CD1c-positive myeloid dendritic cell (primary cell): ENCODE data around the gene ABCA13.

ENCODE experiments used
- DNase-seq: peaks from one replicate; pipeline ENCODE4 v3.0.0-alpha.2; 2016; ENCODE audit errors: extremely low spot score

ABCA13 gene

DNA sequence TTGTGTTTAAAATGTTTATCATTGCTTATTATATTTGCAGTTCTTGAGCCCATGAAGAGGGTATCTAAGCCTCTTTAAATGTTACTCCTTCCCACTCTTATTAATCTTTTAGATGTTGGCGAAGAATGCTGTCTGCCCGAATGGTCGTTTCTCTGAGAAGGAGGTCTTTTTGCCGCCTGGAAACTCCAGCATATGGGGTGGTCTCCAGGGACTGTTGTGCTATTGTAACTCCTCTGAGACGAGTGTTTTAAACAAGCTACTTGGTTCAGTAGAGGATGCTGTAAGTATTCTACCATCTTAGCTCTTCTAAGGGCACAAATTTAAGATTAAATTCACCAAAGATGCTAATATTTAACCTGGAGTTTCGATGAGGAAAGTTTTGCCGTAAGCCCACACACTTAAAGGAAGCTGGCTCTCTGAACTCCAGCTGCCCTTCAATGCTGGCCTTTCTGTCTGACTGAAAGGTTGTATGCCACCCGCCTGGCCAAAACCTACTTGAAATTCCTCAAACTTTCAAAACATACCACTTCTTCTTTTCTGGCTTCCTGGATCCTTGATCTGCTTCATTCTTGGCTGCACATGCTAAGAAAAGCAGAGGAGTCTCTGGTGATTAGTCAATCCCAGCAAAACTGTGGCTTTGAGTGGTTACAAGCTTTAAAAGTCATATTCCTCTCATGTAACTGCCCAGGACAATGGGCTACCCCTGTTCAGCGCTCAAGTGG lies 74.7 kb downstream of the ABCA13 start:
- peak; percentile 84 for DNase-seq

DNA sequence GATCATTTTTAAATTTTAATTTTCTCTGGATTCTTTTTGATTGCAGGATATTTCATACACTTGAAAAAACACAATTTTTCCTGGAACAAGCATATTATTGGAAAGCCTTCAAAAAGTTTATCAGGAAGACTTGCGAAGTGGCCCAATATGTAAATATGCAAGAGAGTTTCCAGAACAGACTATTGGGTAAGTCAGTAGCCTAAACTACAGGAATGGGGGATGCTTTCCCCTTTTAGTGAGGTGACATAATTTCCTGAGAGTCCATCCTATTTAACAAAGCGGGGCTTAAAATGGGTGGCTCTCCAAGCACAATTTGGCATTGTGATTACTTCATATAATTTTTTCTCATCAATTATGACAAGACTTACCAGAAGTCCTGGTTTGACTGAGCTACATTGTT lies 77.9 kb downstream of the ABCA13 start:
- DNase-seq = no peak

DNA sequence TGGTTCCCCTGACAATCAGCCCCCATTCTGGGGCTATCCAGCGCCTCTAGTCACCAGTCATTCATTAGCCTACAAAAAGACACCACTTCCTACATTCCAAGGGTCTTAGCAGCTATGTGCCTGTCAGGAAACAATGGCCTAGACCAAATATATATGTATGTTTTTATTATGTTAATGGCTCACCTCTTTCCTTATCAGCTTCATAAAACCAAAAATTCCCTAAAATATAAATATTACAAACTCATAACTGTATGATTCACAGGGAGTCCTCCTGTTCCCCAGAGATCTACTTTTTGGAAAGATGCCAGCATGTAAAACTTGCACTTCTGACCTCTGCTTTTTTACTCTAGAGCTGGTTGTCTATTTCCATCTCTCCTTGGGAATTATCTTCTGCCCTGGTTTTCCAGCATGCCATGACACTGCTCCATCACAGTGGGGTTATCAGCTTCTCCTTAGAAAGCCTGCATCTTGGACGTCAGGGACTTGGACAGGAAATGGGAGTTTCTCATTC lies 79.2 kb downstream of the ABCA13 start:
- no peak for DNase-seq

DNA sequence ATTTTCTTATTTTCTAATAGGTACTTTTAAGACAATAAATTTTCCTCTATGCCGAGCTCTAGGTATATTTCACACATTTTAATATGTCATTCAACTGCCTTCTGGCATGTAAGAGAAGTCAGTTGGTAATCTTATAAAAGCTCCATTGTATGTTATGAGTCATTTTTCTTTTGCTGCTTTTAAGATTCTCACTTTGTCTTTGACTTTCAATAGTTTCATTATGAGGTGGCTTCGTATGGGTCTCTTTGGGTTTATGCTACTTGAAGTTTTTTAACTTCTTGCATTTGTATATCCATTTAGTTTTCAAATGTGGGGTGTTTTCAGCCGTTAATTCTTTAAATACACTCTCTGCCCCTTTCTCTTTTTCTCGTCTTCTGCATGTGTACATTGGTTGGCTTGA lies 80.5 kb downstream of the ABCA13 start:
- DNase-seq = no peak

DNA sequence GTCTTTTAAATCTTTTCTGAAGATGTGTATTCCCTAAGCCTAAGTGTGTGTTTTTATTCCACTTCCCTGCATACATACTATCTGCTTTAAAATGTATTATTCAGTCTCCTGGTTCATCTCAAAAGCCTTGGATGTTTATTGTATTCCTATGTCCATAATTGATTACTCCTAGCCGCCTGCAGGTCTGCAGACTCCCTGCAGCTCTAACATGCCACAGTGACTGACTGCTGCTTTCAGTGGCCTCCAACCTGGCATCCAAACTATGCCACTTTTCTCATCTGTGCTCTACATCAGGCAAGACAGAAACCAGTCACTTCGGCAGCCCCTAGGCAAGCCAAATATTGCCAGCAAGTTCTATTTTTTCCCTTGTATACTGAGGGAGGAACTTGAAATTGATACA lies 81.7 kb downstream of the ABCA13 start:
- no peak for DNase-seq

DNA sequence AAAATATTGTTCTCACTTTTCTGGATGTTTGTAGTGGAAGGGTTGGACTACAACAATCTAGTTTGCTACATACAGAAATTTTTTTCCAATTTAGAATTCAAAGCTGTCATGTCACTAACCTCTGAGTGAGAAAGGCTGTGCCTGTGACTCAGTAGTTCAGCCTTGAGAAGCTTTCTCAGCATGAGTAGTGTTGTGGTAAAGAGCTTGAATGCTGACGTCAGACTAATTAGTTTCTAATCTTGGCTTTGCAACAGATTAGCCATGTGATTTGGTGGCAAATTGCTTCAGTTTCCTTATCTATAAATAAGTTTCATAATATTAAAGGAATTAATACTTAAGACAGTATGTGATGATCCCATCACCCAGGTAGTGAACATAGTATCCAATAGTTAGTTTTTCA lies 83.8 kb downstream of the ABCA13 start:
- peak; percentile 32 for DNase-seq

DNA sequence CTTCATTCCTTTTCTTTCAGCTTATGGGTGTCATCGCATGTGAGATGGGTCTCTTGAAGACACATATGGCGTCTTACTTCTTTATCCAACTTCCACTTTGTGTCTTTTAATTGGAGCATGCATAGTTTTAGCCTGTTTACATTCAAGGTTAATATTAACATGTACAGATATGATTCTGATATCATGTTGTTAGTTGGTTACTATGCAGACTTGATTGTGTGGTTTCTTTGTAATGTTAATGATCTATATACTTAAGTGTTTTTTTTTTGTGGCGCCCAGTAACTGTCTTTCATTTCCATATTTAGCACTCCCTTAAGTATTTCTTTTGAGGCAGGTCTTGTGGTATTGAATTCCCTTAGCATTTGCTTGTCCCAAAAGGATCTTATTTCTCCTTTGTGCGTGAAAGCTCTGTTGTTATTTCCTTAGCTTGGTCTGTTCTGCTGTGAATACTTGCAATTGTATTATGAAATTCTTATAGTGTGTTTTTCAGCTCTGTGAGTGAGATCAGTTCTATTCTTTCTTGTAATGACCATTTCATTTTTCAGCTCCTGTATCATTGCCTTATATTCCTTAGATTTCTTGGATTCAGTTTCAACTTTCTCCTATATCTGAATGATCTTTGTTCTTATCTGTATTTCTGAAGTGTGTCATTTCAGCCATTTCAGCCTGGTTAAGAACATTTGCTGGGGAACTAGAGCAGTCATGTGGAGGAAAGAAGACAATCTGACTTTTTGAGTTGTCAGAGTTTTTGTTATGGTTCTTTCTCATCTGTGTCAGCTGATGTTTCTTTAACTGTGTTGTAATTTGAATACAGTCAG lies 88.4 kb downstream of the ABCA13 start:
- DNase-seq = no peak

DNA sequence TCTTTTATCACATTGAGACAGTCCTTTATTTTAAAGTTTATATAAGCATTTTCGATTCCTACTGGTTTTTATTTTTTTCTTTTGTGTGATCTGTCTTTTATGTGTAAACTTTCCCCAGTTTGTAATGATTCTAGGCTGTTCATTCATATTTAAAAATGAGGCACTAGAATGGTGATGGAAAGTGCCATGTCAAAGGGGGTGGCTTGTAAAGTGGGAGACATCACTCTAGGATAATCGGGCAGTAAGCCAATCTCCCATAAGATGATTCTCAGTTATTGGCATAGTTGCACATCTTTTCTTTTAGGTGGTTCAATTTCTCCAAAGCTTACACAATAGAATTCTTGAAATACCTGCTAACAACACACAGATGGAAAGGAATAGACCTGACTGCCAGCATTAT lies 90.4 kb downstream of the ABCA13 start:
- no peak for DNase-seq

DNA sequence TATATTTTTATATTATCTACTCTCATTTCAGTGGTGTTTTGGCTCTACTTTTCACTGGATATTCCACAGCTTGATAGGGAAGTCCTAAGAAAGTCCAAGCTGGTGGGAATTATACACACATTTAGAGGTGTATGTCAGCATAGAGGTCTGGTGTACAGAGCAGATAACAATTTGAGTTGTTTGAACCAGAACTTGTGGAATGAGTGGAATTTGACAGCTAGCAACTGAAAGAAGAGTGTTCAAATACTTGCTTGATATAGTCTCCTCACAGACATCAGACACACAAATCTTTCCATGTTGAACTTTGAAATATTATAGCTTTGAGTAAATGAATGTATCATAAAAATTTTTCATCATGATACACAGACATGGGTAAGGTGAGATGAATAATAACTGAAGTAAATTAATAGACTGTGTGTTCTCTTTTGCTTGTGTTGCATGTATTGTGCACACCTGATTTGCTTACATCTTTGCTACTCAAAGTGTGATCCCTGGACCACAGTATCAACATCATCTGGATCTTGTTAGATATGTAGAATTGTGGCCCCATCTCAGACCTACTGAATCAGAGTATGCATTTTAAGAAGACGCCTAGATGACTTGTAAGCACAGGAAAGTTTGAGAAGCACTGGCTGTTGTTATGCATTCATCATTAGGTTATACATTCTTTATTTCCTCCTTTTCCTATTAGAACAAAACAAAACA lies 91.5 kb downstream of the ABCA13 start:
- DNase-seq = no peak

DNA sequence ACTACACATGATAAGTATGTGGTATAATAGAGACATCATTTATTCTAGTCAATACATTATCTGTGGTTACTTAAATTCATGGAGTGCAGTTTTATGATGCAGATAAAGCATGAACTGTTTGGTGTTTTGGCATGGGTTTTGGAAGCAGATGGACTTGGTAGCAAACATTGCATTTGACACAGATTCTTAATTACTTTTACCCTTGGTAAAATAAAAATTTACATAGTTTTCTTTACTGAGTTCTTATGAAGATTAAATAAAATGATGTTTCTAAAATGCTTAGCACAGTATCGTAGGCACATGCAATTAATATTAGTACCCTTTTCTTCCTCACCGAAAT lies 92.0 kb downstream of the ABCA13 start:
- no peak for DNase-seq

DNA sequence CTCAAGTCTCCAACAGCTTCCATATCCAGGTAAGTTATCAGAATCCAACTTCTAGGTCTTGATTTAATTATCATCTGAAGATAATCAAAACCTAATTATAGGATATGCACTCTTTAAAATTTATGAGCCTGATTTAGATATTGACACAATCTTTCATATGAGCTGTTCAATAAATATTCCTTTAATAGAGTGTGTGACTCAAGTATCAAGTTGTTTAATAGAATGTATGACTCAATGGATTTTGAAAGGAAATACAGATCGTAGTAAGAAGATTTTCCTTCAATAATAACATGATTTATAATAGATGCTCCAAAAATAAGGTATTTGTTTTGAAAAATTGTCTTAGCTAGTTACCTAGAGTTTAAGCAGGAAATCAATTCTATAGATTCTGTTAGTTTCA lies 97.8 kb downstream of the ABCA13 start:
- DNase-seq = no peak

DNA sequence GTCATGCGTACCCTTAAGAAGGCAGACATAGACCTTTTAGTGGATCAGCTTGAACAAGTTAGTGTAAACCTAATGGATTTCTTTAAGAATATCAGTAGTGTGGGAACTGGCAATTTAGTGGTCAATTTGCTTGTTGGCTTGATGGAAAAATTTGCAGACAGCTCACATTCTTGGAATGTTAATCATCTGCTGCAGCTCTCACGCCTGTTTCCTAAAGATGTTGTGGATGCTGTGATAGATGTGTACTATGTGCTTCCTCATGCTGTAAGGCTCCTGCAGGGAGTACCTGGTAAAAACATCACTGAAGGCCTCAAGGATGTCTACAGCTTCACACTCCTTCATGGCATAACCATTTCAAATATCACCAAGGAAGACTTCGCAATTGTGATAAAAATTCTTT lies 103.4 kb downstream of the ABCA13 start:
- no peak for DNase-seq

DNA sequence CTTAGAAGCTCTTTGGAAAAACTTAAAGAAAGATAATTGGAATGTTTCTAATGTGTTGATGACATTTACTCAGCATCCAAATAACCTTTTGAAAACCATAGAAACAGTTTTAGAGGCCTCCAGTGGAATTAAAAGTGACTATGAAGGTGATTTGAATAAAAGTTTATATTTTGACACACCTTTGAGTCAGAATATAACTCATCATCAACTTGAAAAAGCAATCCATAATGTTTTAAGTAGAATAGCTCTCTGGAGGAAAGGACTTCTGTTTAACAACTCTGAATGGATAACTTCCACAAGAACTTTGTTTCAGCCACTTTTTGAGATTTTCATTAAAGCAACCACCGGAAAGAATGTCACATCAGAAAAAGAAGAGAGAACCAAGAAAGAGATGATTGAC lies 108.2 kb downstream of the ABCA13 start:
- no peak for DNase-seq

DNA sequence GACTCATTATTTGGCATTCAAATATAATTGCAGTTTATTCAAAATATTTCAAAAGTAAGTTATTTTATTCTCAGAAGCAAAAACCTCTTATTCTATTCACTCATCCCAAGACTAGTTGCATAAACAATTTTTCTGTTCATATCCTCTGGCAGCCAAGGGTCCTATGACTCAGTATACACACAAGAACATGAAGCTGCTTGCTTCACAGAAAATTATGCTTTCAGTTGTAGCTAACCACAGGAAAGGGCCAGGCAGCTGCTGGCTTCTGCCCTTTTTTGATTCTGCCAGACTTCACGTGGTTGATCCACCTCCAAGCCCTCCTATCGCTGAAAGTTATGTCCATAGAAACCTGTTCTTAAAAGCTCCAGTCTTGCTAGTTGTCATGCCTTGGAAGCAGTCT lies 108.8 kb downstream of the ABCA13 start:
- no peak for DNase-seq

DNA sequence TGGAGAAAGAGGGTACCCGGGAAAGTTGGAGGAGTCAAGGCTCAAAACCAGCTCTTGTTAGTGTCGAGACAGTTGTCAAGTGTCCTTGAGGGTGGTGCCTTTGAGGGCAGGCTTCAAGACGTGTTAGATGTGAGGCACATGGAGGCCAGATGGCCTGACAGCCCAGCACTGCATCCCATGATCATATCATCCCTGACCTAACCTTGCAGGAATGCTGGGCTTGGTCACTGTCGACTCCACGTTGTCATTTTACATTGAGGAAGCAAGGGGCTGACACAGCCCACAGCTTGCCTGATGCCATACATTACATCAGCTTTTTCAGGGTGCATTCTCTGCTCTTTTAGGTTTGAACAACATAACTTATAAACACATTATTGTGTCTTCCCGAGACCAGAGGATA lies 114.1 kb downstream of the ABCA13 start:
- DNase-seq = no peak

DNA sequence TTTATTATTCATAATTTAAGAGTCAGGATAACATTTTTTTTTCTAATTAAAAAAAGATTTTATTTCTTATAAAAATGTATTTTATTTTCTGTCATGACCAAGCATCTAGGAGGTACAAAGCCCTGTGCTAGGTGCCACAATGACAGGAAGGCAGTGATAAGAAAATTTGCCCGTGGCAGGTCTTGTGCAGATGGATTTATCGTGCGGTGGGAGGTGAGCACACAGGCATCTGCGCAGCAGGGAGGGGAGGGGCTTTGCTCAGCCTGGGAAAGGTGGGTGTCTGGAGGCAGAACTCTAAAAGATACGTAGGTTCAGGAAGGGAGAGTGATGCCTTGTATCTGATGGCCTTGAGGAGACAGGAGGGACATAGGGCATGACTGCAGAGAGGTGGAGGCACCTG lies 115.6 kb downstream of the ABCA13 start:
- no peak for DNase-seq

DNA sequence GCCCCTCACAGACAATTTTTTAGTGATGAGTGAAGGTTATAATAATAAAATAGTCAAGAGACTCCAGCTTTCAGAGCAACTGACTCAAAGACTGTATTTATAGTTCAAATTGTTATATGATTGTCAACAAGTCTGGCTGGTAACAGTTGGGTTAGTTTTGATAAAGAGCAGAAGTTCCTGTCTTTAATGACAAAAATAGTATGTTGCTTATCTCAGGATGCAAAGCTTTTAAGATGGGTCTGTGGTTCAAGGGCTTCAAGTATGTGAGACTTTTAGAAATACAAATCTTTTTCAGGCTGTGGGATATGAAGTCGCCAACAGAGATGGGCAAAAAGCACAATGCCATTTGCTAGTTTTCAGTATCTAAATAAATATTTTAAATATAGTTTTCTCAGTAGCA lies 118.4 kb downstream of the ABCA13 start:
- DNase-seq = no peak

DNA sequence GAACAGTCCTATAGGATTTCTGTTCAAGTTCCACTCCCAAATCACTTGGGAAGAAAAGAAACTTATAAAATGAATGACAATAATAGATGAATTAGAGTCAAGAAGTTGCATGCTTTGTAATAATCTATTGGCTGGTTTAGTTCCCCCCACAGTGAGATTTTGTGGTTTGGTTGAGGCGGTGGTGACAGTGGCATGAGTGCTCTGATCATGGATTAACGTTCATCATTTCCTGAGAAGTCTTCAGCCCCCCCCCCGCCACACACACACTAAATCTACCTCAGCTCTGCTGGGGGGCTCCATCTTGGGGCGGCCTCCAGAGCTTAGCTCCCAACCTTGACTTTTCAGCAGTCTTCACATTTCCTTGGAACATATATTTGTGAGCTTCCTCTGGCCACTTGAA lies 121.7 kb downstream of the ABCA13 start:
- no peak for DNase-seq

DNA sequence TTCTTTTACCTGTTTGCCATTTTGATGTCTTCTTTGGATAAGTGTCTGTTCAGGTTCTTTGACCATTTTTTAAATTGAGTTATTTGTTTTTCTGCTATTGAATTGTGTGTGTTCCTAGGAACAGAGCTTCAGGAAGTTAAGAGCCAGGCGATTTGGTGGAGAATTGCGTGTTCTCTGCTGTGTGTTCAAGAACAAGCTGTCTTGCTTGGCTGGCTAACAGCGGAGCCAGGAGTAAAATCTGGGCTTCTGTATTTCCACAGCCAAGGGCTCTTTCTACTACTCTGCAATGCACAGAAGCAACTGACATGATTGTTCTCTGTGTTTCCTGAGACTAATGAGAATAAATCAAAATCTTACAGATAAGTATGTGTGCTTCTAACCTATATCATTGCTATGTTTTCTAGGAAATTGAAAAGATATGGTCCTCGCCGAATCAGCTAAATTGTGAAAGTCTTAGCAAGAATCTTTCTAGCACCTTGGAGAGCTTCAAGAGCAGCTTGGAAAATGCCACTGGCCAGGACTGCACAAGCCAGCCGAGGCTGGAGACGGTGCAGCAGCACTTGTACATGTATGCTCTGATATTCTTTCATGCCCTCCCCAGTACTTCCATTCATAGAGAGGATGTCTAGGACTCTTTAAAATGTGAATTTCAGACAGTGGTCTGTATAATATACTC lies 124.2 kb downstream of the ABCA13 start:
- no peak for DNase-seq

DNA sequence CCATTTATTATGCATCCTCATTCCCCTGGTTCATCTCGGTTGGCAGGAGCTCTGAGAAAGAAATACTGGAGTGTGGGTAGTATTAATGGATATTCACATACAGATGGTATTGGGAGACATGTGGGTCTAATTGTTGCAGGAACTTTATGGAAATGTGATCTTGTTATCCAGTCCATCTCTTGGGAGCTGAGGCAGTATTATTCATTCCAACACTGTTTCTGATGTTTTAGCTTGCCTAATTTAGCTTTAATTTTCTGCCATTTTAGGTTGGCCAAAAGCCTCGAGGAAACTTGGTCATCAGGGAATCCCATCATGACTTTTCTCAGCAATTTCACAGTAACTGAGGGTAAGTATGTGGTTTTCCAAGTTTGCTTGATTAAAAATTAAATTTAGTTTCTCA lies 125.7 kb downstream of the ABCA13 start:
- no peak for DNase-seq

DNA sequence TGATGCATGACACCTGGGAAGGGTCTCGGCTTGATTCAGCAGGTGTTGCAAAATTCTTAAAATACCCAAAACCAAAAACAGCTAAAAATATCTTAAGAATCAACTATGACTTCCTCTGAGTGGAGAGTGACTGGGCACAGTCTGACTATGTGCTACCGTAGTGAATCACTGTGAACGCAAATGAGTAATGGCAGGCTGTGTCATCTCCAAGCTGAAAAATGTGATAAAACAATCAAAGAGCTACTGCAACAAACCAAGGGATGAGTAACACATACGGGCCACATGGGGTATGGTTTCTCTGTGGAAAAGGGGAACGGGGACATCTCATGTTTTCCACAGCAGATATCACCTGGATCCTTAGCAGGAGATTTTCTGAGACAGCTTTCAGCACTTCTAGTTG lies 127.5 kb downstream of the ABCA13 start:
- DNase-seq = peak; percentile 20

DNA sequence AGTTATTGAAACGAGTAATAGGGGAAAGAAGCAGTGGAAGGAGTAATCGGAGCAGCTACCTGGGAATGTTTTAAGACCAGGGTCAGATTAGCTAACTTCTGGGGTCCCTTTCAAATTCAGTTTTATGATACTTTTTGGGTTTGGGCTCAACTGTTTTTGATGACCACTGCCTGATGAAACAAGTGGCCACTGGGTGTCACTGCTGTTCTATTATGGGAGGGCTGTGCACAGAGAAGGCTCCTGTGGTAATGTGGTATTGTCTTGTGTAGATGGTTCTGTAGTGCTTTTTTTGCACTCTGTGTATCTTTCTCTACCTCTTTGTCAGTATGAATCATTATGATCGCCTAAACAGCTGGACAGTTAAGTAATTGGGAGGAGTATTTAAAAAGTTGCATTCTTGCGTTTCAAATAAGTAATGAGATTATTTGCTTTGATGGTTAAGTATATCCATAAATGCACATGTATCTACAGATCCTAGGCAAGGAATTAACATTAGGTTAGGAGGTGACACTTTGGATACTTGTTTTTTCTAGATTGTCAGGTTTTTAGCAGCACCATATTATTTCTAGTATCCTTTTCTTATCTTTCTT lies 128.4 kb downstream of the ABCA13 start:
- DNase-seq = peak; percentile 64
